ENCODE measurements around the gene NXPH2.

DNA sequence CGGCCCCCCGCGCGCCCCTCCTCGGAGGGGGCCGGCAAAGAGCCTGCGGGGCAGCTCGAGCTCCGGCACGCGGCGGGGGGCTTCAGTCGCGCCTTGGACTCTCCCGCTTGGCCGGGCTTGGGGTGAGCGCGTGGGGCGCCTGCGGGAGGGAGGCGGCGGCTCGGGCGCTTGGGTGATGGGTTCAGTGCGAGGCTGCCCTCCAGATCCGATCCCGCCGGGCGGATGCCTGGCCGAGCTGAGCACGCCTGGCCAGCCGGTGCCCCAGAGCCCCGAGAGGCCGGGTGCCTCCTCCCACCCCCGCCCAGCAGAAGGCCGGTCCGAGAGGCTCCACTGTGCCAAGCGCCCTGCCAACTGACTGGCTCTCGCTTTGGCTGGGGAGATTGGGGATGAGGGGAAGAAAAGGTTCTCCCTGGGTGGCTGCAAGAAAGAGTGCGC is 273 bp upstream of the NXPH2 start:
- no peak for TF ChIP-seq USF2 (CRISPR knock-in tag; IDR thresholded peaks at IDR 0.05)
- no peak for TF ChIP-seq EMX1 (CRISPR knock-in tag; IDR thresholded peaks at IDR 0.05)
- no peak for TF ChIP-seq CREB1 (CRISPR knock-in tag; IDR thresholded peaks at IDR 0.05)
- TF ChIP-seq, protein P1, sequence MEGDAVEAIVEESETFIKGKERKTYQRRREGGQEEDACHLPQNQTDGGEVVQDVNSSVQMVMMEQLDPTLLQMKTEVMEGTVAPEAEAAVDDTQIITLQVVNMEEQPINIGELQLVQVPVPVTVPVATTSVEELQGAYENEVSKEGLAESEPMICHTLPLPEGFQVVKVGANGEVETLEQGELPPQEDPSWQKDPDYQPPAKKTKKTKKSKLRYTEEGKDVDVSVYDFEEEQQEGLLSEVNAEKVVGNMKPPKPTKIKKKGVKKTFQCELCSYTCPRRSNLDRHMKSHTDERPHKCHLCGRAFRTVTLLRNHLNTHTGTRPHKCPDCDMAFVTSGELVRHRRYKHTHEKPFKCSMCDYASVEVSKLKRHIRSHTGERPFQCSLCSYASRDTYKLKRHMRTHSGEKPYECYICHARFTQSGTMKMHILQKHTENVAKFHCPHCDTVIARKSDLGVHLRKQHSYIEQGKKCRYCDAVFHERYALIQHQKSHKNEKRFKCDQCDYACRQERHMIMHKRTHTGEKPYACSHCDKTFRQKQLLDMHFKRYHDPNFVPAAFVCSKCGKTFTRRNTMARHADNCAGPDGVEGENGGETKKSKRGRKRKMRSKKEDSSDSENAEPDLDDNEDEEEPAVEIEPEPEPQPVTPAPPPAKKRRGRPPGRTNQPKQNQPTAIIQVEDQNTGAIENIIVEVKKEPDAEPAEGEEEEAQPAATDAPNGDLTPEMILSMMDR (IDR thresholded peaks at IDR 0.05) = no peak

Data from WTC11 (cell line).